Measurements from ENCODE around the gene SH2D5.

The SH2D5 gene

GRCh38 chr1:20711285-20712214, 21.0 kb downstream of the SH2D5 start:
- no peak for DNase-seq

- no peak for DNase-seq
These were observed 21.8 kb downstream of the SH2D5 start for GRCh38 chr1:20710469-20711284.

GRCh38 chr1:20709868-20710267, 22.6 kb downstream of the SH2D5 start:
- no peak for DNase-seq

GRCh38 chr1:20708891-20709290, 23.6 kb downstream of the SH2D5 start:
- no peak for DNase-seq

GRCh38 chr1:20708057-20708456, 24.4 kb downstream of the SH2D5 start:
- no peak for DNase-seq

GRCh38 chr1:20706841-20707240, 25.7 kb downstream of the SH2D5 start:
- no peak for DNase-seq

- DNase-seq = no peak
These were observed 27.2 kb downstream of the SH2D5 start for GRCh38 chr1:20705203-20705755.

GRCh38 chr1:20704390-20705202, 27.9 kb downstream of the SH2D5 start:
- no peak for DNase-seq

- no peak for DNase-seq
These were observed 29.3 kb downstream of the SH2D5 start for GRCh38 chr1:20703124-20703756.

- DNase-seq = no peak
These were observed 30.1 kb downstream of the SH2D5 start for GRCh38 chr1:20702416-20702815.

- no peak for DNase-seq
These were observed 30.7 kb downstream of the SH2D5 start for GRCh38 chr1:20701847-20702246.

- no peak for DNase-seq
These were observed 31.1 kb downstream of the SH2D5 start for GRCh38 chr1:20701446-20701845.

GRCh38 chr1:20700636-20701215, 31.8 kb downstream of the SH2D5 start:
- DNase-seq = no peak

- DNase-seq = no peak
These were observed 32.9 kb downstream of the SH2D5 start for GRCh38 chr1:20699558-20699957.

GRCh38 chr1:20698195-20698910, 34.1 kb downstream of the SH2D5 start:
- no peak for DNase-seq

- no peak for DNase-seq
These were observed 34.9 kb downstream of the SH2D5 start for GRCh38 chr1:20697563-20697962.

GRCh38 chr1:20696397-20697333, 35.8 kb downstream of the SH2D5 start:
- peak; percentile 56 for DNase-seq

- DNase-seq = no peak
These were observed 37.0 kb downstream of the SH2D5 start for GRCh38 chr1:20695515-20695914.

GRCh38 chr1:20693623-20694022, 38.9 kb downstream of the SH2D5 start:
- no peak for DNase-seq

- DNase-seq = no peak
These were observed 40.6 kb downstream of the SH2D5 start for GRCh38 chr1:20691872-20692271.

All from GOT3 (cell line).